ENCODE measurements around the gene MGAT4C. TPM values are rescaled to one million over a fixed set of nuclear protein-coding genes. Genes with fewer than 3 reads are reported as not detected.

The MGAT4C gene
- total RNA-seq, 1 experiment from 2014 or later: 10.3 TPM

GRCh38 chr12:86118161-86118560 lies 138.0 kb downstream of the MGAT4C start:
- Histone ChIP-seq H3K36me3 (ENCODE audit: insufficient read depth, low read length, poor library complexity, severe bottlenecking) (no peaks in the 10 kb centered on the region), H3K4me3 (ENCODE audit: low read depth, low read length, poor library complexity, severe bottlenecking) (no peak overlapping the region), H3K4me1 (ENCODE audit: insufficient read depth, low read length, poor library complexity, severe bottlenecking) (no peaks in the 10 kb centered on the region), H3K27ac (ENCODE audit: low read depth, low read length, poor library complexity, severe bottlenecking) (no peak overlapping the region), H3K9me3 (ENCODE audit: low read depth, low read length, poor library complexity, severe bottlenecking) (no peaks in the 10 kb centered on the region), H3K27me3 (replicated peaks; ENCODE audit: insufficient read depth, low read depth, low read length, poor library complexity) (no peaks in the 10 kb centered on the region)
- TF ChIP-seq CTCF (conservative IDR thresholded peaks at IDR 0.05; ENCODE audit: low read depth, low read length) (no peak), EZH2 (IDR thresholded peaks at IDR 0.05; ENCODE audit: borderline replicate concordance, low read depth, low read length, poor library complexity, severe bottlenecking) (no peak)
- CTCF ChIA-PET: no interaction called here
- no TSS peak for BruUV-seq (replicated peaks)
- POLR2A ChIA-PET (ENCODE audit: low non-redundant PET): no interaction called here
- intact Hi-C loops (cut with micrococcal nuclease; ENCODE audit: unreplicated experiment): no loop called here
- no peak for DNase-seq (ENCODE audit: low spot score)

GRCh38 chr12:86117711-86118110 lies 138.5 kb downstream of the MGAT4C start:
- Histone ChIP-seq H3K36me3 (ENCODE audit: insufficient read depth, low read length, poor library complexity, severe bottlenecking) (no peaks in the 10 kb centered on the region), H3K27ac (ENCODE audit: low read depth, low read length, poor library complexity, severe bottlenecking) (no peak overlapping the region), H3K27me3 (replicated peaks; ENCODE audit: insufficient read depth, low read depth, low read length, poor library complexity) (no peaks in the 10 kb centered on the region), H3K4me1 (ENCODE audit: insufficient read depth, low read length, poor library complexity, severe bottlenecking) (no peaks in the 10 kb centered on the region), H3K4me3 (ENCODE audit: low read depth, low read length, poor library complexity, severe bottlenecking) (no peak overlapping the region), H3K9me3 (ENCODE audit: low read depth, low read length, poor library complexity, severe bottlenecking) (no peaks in the 10 kb centered on the region)
- ChIA-PET CTCF (no interaction called here), POLR2A (ENCODE audit: low non-redundant PET) (no interaction called here)
- no peak for DNase-seq (ENCODE audit: low spot score)
- TF ChIP-seq CTCF (conservative IDR thresholded peaks at IDR 0.05; ENCODE audit: low read depth, low read length) (no peak), EZH2 (IDR thresholded peaks at IDR 0.05; ENCODE audit: borderline replicate concordance, low read depth, low read length, poor library complexity, severe bottlenecking) (no peak)
- BruUV-seq (replicated peaks): no TSS peak
- intact Hi-C loops (cut with micrococcal nuclease; ENCODE audit: unreplicated experiment): no loop called here

GRCh38 chr12:86104087-86104486 lies 152.1 kb downstream of the MGAT4C start:
- Histone ChIP-seq H3K36me3 (ENCODE audit: insufficient read depth, low read length, poor library complexity, severe bottlenecking) (no peaks in the 10 kb centered on the region), H3K4me3 (ENCODE audit: low read depth, low read length, poor library complexity, severe bottlenecking) (no peak overlapping the region), H3K9me3 (ENCODE audit: low read depth, low read length, poor library complexity, severe bottlenecking) (no peaks in the 10 kb centered on the region), H3K27ac (ENCODE audit: low read depth, low read length, poor library complexity, severe bottlenecking) (no peak overlapping the region), H3K4me1 (ENCODE audit: insufficient read depth, low read length, poor library complexity, severe bottlenecking) (no peaks in the 10 kb centered on the region), H3K27me3 (replicated peaks; ENCODE audit: insufficient read depth, low read depth, low read length, poor library complexity) (no peaks in the 10 kb centered on the region)
- no peak for TF ChIP-seq CTCF (conservative IDR thresholded peaks at IDR 0.05; ENCODE audit: low read depth, low read length)
- TF ChIP-seq EZH2 (IDR thresholded peaks at IDR 0.05; ENCODE audit: borderline replicate concordance, low read depth, low read length, poor library complexity, severe bottlenecking): no peak
- intact Hi-C loops (cut with micrococcal nuclease; ENCODE audit: unreplicated experiment): no loop called here
- CTCF ChIA-PET: no interaction called here
- POLR2A ChIA-PET (ENCODE audit: low non-redundant PET): no interaction called here
- BruUV-seq (replicated peaks): no TSS peak
- no peak for DNase-seq (ENCODE audit: low spot score)
